GM06990 (cell line): Measurements from ENCODE around the gene GNPTAB.
"Not testable (repeated sequence)": the region's sequence is repeated elsewhere in the genome, so short reads cannot be mapped to it uniquely, and the experiment has no call there.

ENCODE experiments used
- DNase-seq: peaks from one replicate; pipeline ENCODE4 v3.0.0-alpha.2; 2011; ENCODE audit not compliant: insufficient read length; ENCODE audit errors: extremely low read depth
- H3K27me3 ChIP-seq: replicated peaks from 2 replicates; pipeline ENCODE4 v1.6.0; 2011; ENCODE audit warnings: low read length; ENCODE audit not compliant: control insufficient read depth, insufficient read depth
- H3K36me3 ChIP-seq: 2 replicates; pipeline ENCODE4 v1.5.1; 2011; ENCODE audit warnings: low read length; ENCODE audit not compliant: control insufficient read depth, insufficient read depth
- H3K4me3 ChIP-seq: replicated peaks from 2 replicates; pipeline ENCODE4 v1.5.1; 2011; ENCODE audit warnings: low read depth, mild to moderate bottlenecking, control low read depth, low read length
- CTCF ChIP-seq: IDR thresholded peaks from 2 replicates; pipeline ENCODE4 v1.5.1; 2011; ENCODE audit warnings: low read length, control low read depth, mild to moderate bottlenecking, inconsistent platforms; ENCODE audit not compliant: insufficient read depth, poor library complexity, severe bottlenecking

Gene GNPTAB

GRCh38 chr12:101826766-101827368 is 3.9 kb downstream of the GNPTAB start:
- H3K4me3 ChIP-seq: no peak overlapping the region
- no peaks in the 10 kb centered on the region for H3K27me3 ChIP-seq
- no peak for DNase-seq
- no peaks in the 10 kb centered on the region for H3K36me3 ChIP-seq
- TF ChIP-seq CTCF: no peak

- TF ChIP-seq CTCF: no peak
- Histone ChIP-seq H3K36me3 (no peaks in the 10 kb centered on the region), H3K4me3 (no peak overlapping the region), H3K27me3 (no peaks in the 10 kb centered on the region)
- no peak for DNase-seq
These were observed 5.9 kb downstream of the GNPTAB start for GRCh38 chr12:101824831-101825230.

GRCh38 chr12:101823891-101824290 is 6.9 kb downstream of the GNPTAB start:
- peak; percentile 26 for DNase-seq
- TF ChIP-seq CTCF: peak; percentile 32
- no peak overlapping the region for H3K4me3 ChIP-seq
- no peaks in the 10 kb centered on the region for H3K27me3 ChIP-seq
- H3K36me3 ChIP-seq: no peaks in the 10 kb centered on the region

GRCh38 chr12:101823039-101823438 is 7.7 kb downstream of the GNPTAB start:
- no peak for TF ChIP-seq CTCF
- DNase-seq: no peak
- no peak overlapping the region for H3K4me3 ChIP-seq
- H3K36me3 ChIP-seq: no peaks in the 10 kb centered on the region
- H3K27me3 ChIP-seq: no peaks in the 10 kb centered on the region

GRCh38 chr12:101819467-101819866 is 11.3 kb downstream of the GNPTAB start:
- Histone ChIP-seq H3K36me3 (no peaks in the 10 kb centered on the region), H3K4me3 (no peak overlapping the region), H3K27me3 (no peaks in the 10 kb centered on the region)
- DNase-seq: no peak
- no peak for TF ChIP-seq CTCF

GRCh38 chr12:101818689-101819088 is 12.1 kb downstream of the GNPTAB start:
- not testable (repeated sequence) for H3K36me3 ChIP-seq, H3K27me3 ChIP-seq, DNase-seq, H3K4me3 ChIP-seq
